Common myeloid progenitor, CD34-positive (primary cell): ENCODE results near the gene QPCTL.
A peak's percentile ranks its signal among the peaks of the same experiment; 100 is the strongest.

ENCODE experiments used
- CTCF ChIA-PET: fragments of 350-600 bp; sonication (Branson Sonifier 250); formaldehyde crosslinking; loops from one replicate; lab custom pipeline; 2021; ENCODE audit warnings: antibody characterized with exemption; lab: Charles Lee
- POLR2A ChIA-PET: fragments of 350-600 bp; sonication (Branson Sonifier 250); formaldehyde crosslinking; loops from one replicate; lab custom pipeline; 2021; ENCODE audit warnings: antibody characterized with exemption; lab: Charles Lee
- DNase-seq, 3 donors: peaks; one replicate each; pipeline versions ENCODE4 v3.0.0 to v3.0.0-alpha.2; 2013
- H3K27ac ChIP-seq, 2 experiments: 1 replicate in 1 of 2; 2 replicates in 1 of 2; pipeline ENCODE4 v1.7.0; 2013; ENCODE audit warnings: inconsistent platforms in 2 of 2, low read length in 2 of 2, mild to moderate bottlenecking in 2 of 2, low read depth in 1 of 2, moderate library complexity in 1 of 2; ENCODE audit not compliant: severe bottlenecking in 2 of 2, insufficient read depth in 1 of 2, poor library complexity in 1 of 2
- H3K27me3 ChIP-seq, 5 experiments: replicated peaks in 2 of 5; 1 replicate in 3 of 5; 2 replicates in 2 of 5; pipeline versions ENCODE4 v1.6.1 to v1.7.0; 2013; ENCODE audit warnings: low read length in 4 of 5, mild to moderate bottlenecking in 2 of 5, moderate library complexity in 2 of 5, inconsistent platforms in 1 of 5; ENCODE audit not compliant: insufficient read depth in 5 of 5, control insufficient read depth in 4 of 5
- H3K36me3 ChIP-seq, 4 experiments: 1 replicate in 2 of 4; 2 replicates in 2 of 4; pipeline versions ENCODE4 v1.6.1 to v1.7.0; 2013; ENCODE audit warnings: low read length in 3 of 4, control low read depth in 1 of 4, mild to moderate bottlenecking in 1 of 4; ENCODE audit not compliant: control insufficient read depth in 4 of 4, insufficient read depth in 4 of 4
- H3K4me1 ChIP-seq, 4 experiments: 1 replicate in 3 of 4; 2 replicates in 1 of 4; pipeline versions ENCODE4 v1.6.1 to v1.7.1; 2013; ENCODE audit warnings: low read length in 3 of 4, mild to moderate bottlenecking in 3 of 4, control low read depth in 1 of 4, inconsistent platforms in 1 of 4, moderate library complexity in 1 of 4; ENCODE audit not compliant: control insufficient read depth in 4 of 4, insufficient read depth in 4 of 4; ENCODE audit errors: control extremely low read depth in 1 of 4
- H3K4me3 ChIP-seq, 7 experiments: 1 replicate in 4 of 7; 2 replicates in 3 of 7; pipeline versions ENCODE4 v1.5.1 to v1.7.0; 2013; ENCODE audit warnings: mild to moderate bottlenecking in 7 of 7, low read length in 6 of 7, moderate library complexity in 6 of 7, inconsistent platforms in 2 of 7, low read depth in 2 of 7, control low read depth in 1 of 7; ENCODE audit not compliant: insufficient read depth in 4 of 7, control insufficient read depth in 1 of 7; ENCODE audit errors: extremely low read depth in 1 of 7
- H3K9me3 ChIP-seq, 5 experiments: 1 replicate in 4 of 5; 2 replicates in 1 of 5; pipeline versions ENCODE4 v1.6.1 to v1.7.1; 2013; ENCODE audit warnings: low read length in 4 of 5, mild to moderate bottlenecking in 2 of 5, inconsistent platforms in 1 of 5, low read depth in 1 of 5, moderate library complexity in 1 of 5; ENCODE audit not compliant: control insufficient read depth in 4 of 5, insufficient read depth in 2 of 5; ENCODE audit errors: control extremely low read depth in 1 of 5
- WGBS: methylation state at CpG from one replicate; pipeline ENCODE4 v1.1.5; 2013; ENCODE audit not compliant: insufficient coverage; 5-methylcytosine and 5-hydroxymethylcytosine counted together

The QPCTL gene

GRCh38 chr19:45730368-45731288, 38.2 kb downstream of the QPCTL start, which contains the start of gene FBXO46:
TSS of gene FBXO46 (minus strand) at chr19:45730896. CDS start at chr19:45713495, 17,401 bp downstream.
- WGBS: 0% methylated on average over 34 of the region's 48 CpGs
- peak within 1 kb of the TSS; percentile 74 to 87 for H3K27ac ChIP-seq
- ChIA-PET CTCF (interaction anchor here (1.2 to 2.9 kb wide), 4 partner anchors 10 to 38 kb away, joined by 3 to 11 read pairs (median 5); partner anchors contain the start of genes QPCTL and SNRPD2), POLR2A (interaction anchor here (0.5 to 1.5 kb wide), 5 partner anchors 13 to 1039 kb away, joined by 3 to 10 read pairs (median 3); partner anchors contain the start of genes QPCTL, SIX5 and SNRPD2)
- peaks cover 2 to 12% (median 9%) of the 10 kb centered on the region in 4 experiments for H3K4me1 ChIP-seq
- H3K36me3 ChIP-seq: no peaks in the 10 kb centered on the region
- DNase-seq: peak; percentile 96 to 98 (median 98)
- H3K9me3 ChIP-seq: no peaks in the 10 kb centered on the region
- H3K27me3 ChIP-seq: no peaks in the 10 kb centered on the region
- peak within 1 kb of the TSS; percentile 56 to 93 (median 85) for H3K4me3 ChIP-seq

GRCh38 chr19:45733160-45733810, 40.8 kb downstream of the QPCTL start, which contains the start of gene MEIOSIN:
TSS of gene MEIOSIN (plus strand) at chr19:45733439. CDS start at chr19:45735377, 1,938 bp downstream.
- CTCF ChIA-PET: no interaction called here
- Histone ChIP-seq H3K27me3 (no peaks in the 10 kb centered on the region), H3K36me3 (no peaks in the 10 kb centered on the region), H3K4me3 (no peak within 1 kb of the TSS), H3K9me3 (no peaks in the 10 kb centered on the region), H3K4me1 (peaks cover 2 to 12% (median 9%) of the 10 kb centered on the region in 4 experiments), H3K27ac (no peak within 1 kb of the TSS)
- no peak for DNase-seq
- WGBS: 97% methylated on average over 49 of the region's 59 CpGs
- POLR2A ChIA-PET: no interaction called here

GRCh38 chr19:45739498-45740439, 47.3 kb downstream of the QPCTL start:
- H3K27me3 ChIP-seq: no peaks in the 10 kb centered on the region
- H3K27ac ChIP-seq: no peak overlapping the region
- no peak for DNase-seq
- H3K4me1 ChIP-seq: no peaks in the 10 kb centered on the region
- POLR2A ChIA-PET: no interaction called here
- H3K4me3 ChIP-seq: no peak overlapping the region
- H3K9me3 ChIP-seq: no peaks in the 10 kb centered on the region
- H3K36me3 ChIP-seq: no peaks in the 10 kb centered on the region
- 96% methylated on average over 8 of the region's 10 CpGs for WGBS
- CTCF ChIA-PET: interaction anchor here (1.1 to 1.4 kb wide), 2 partner anchors 11 to 20 kb away, joined by 3 to 4 read pairs; no protein-coding TSS in a partner anchor

- Histone ChIP-seq H3K4me3 (no peak overlapping the region), H3K4me1 (no peaks in the 10 kb centered on the region), H3K36me3 (no peaks in the 10 kb centered on the region), H3K27ac (no peak overlapping the region), H3K9me3 (no peaks in the 10 kb centered on the region), H3K27me3 (peaks cover 0 to 8% (median 2%) of the 10 kb centered on the region in 5 experiments)
- WGBS: 100% methylated on average over 3 of the region's 4 CpGs
- ChIA-PET POLR2A (interaction anchor here (1.3 kb wide), 1 partner anchor 37 kb away, joined by 3 read pairs; no protein-coding TSS in a partner anchor), CTCF (no interaction called here)
- no peak for DNase-seq
Measured at GRCh38 chr19:45742969-45743368, 50.5 kb downstream of the QPCTL start.

GRCh38 chr19:45745606-45746005, 53.1 kb downstream of the QPCTL start:
- WGBS: 97% methylated on average over 5 of the region's 6 CpGs
- H3K4me3 ChIP-seq: no peak overlapping the region
- no peaks in the 10 kb centered on the region for H3K36me3 ChIP-seq
- DNase-seq: no peak
- H3K27me3 ChIP-seq: peaks cover 0 to 8% (median 2%) of the 10 kb centered on the region in 5 experiments
- no peak overlapping the region for H3K27ac ChIP-seq
- H3K9me3 ChIP-seq: no peaks in the 10 kb centered on the region
- ChIA-PET POLR2A (no interaction called here), CTCF (no interaction called here)
- no peaks in the 10 kb centered on the region for H3K4me1 ChIP-seq

GRCh38 chr19:45746866-45747265, 54.4 kb downstream of the QPCTL start:
- Histone ChIP-seq H3K4me1 (no peaks in the 10 kb centered on the region), H3K4me3 (no peak overlapping the region), H3K27me3 (peaks cover 0 to 8% (median 2%) of the 10 kb centered on the region in 5 experiments), H3K36me3 (no peaks in the 10 kb centered on the region), H3K9me3 (no peaks in the 10 kb centered on the region), H3K27ac (no peak overlapping the region)
- WGBS: 100% methylated on average over 2 of the region's 5 CpGs
- POLR2A ChIA-PET: no interaction called here
- DNase-seq: no peak
- CTCF ChIA-PET: no interaction called here
